H9 (cell line): ENCODE results near the gene SPEN. TPM values are rescaled to one million over a fixed set of nuclear protein-coding genes. Genes with fewer than 3 reads are reported as not detected.
A peak's percentile ranks its signal among the peaks of the same experiment; 100 is the strongest.

Experiments used
- DNase-seq: peaks from one replicate; pipeline ENCODE4 v3.0.0-alpha.2; 2017
- H2AFZ ChIP-seq: one replicate; pipeline ENCODE4 v1.6.1; 2013; ENCODE audit warnings: mild to moderate bottlenecking, low read length, control low read depth, moderate library complexity
- H2AK5ac ChIP-seq: 2 replicates; pipeline ENCODE4 v1.6.1; 2013; ENCODE audit warnings: low read length, control low read depth, mixed read lengths; ENCODE audit not compliant: insufficient read length
- H2BK120ac ChIP-seq: one replicate; pipeline ENCODE4 v1.6.1; 2013; ENCODE audit warnings: low read depth, mild to moderate bottlenecking, low read length, control low read depth, inconsistent platforms; ENCODE audit not compliant: poor library complexity, severe bottlenecking
- H2BK12ac ChIP-seq: 2 replicates; pipeline ENCODE4 v1.6.1; 2013; ENCODE audit warnings: low read length, control low read depth, mixed read lengths, low read depth; ENCODE audit not compliant: insufficient read length
- H2BK15ac ChIP-seq: 2 replicates; pipeline ENCODE4 v1.6.1; 2013; ENCODE audit warnings: low read depth, low read length, control low read depth
- H2BK20ac ChIP-seq: one replicate; pipeline ENCODE4 v1.6.1; 2013; ENCODE audit warnings: low read depth, mild to moderate bottlenecking, low read length, control low read depth, inconsistent platforms; ENCODE audit not compliant: poor library complexity, severe bottlenecking
- H2BK5ac ChIP-seq: 2 replicates; pipeline ENCODE4 v1.6.1; 2013; ENCODE audit warnings: low read length, control low read depth, mixed read lengths; ENCODE audit not compliant: insufficient read length
- H3K14ac ChIP-seq: 2 replicates; pipeline ENCODE4 v1.6.1; 2013; ENCODE audit warnings: low read length, control low read depth; ENCODE audit not compliant: insufficient read depth
- H3K18ac ChIP-seq: 2 replicates; pipeline ENCODE4 v1.6.1; 2013; ENCODE audit warnings: low read depth, mild to moderate bottlenecking, mixed read lengths, low read length, control low read depth; ENCODE audit not compliant: insufficient read length
- H3K23ac ChIP-seq: 2 replicates; pipeline ENCODE4 v1.6.1; 2013; ENCODE audit warnings: low read length, control low read depth, mixed read lengths, low read depth; ENCODE audit not compliant: insufficient read length
- H3K23me2 ChIP-seq: 2 replicates; pipeline ENCODE4 v1.6.1; 2013; ENCODE audit warnings: low read depth, mild to moderate bottlenecking, mixed read lengths, low read length, control low read depth; ENCODE audit not compliant: insufficient read length, poor library complexity, severe bottlenecking
- H3K27ac ChIP-seq: 2 replicates; pipeline ENCODE4 v1.5.1; 2013; ENCODE audit warnings: low read length, control low read depth, mixed read lengths, low read depth; ENCODE audit not compliant: insufficient read length
- H3K27me3 ChIP-seq: 2 replicates; pipeline ENCODE4 v1.6.1; 2013; ENCODE audit warnings: low read length, control low read depth, inconsistent platforms; ENCODE audit not compliant: insufficient read depth
- H3K4ac ChIP-seq: 2 replicates; pipeline ENCODE4 v1.6.1; 2013; ENCODE audit warnings: low read depth, mild to moderate bottlenecking, control low read depth, inconsistent platforms, low read length, moderate library complexity
- H3K4me1 ChIP-seq: 2 replicates; pipeline ENCODE4 v1.6.1; 2013; ENCODE audit warnings: low read length, control low read depth, inconsistent platforms; ENCODE audit not compliant: insufficient read depth
- H3K4me2 ChIP-seq: 2 replicates; pipeline ENCODE4 v1.6.1; 2013; ENCODE audit warnings: low read length, control low read depth, mixed read lengths; ENCODE audit not compliant: insufficient read length, insufficient read depth
- H3K56ac ChIP-seq: 2 replicates; pipeline ENCODE4 v1.6.1; 2013; ENCODE audit warnings: low read depth, mild to moderate bottlenecking, mixed read lengths, low read length, control low read depth; ENCODE audit not compliant: insufficient read length
- H3K79me1 ChIP-seq: 2 replicates; pipeline ENCODE4 v1.6.1; 2013; ENCODE audit warnings: low read depth, mild to moderate bottlenecking, moderate library complexity, low read length, control low read depth, inconsistent platforms; ENCODE audit not compliant: insufficient read depth, poor library complexity, severe bottlenecking
- H3K79me2 ChIP-seq: 2 replicates; pipeline ENCODE4 v1.6.1; 2013; ENCODE audit warnings: low read length, control low read depth, inconsistent platforms; ENCODE audit not compliant: insufficient read depth
- H3K9ac ChIP-seq: 2 replicates; pipeline ENCODE4 v1.6.1; 2013; ENCODE audit warnings: low read length, control low read depth, mixed read lengths; ENCODE audit not compliant: insufficient read length; ENCODE audit errors: extremely low read depth
- H3K9me3 ChIP-seq: one replicate; pipeline ENCODE4 v1.6.1; 2013; ENCODE audit warnings: low read depth, low read length, inconsistent platforms; ENCODE audit not compliant: control insufficient read depth
- H3T11ph ChIP-seq: one replicate; pipeline ENCODE4 v1.6.1; 2013; ENCODE audit warnings: mild to moderate bottlenecking, low read length, control low read depth, inconsistent platforms
- H4K20me1 ChIP-seq: one replicate; pipeline ENCODE4 v1.6.1; 2013; ENCODE audit not compliant: control insufficient read depth, insufficient read length, insufficient read depth
- H4K5ac ChIP-seq: 2 replicates; pipeline ENCODE4 v1.6.1; 2013; ENCODE audit warnings: low read depth, mild to moderate bottlenecking, mixed read lengths, low read length, control low read depth; ENCODE audit not compliant: insufficient read length
- H4K8ac ChIP-seq: replicated peaks from 2 replicates; pipeline ENCODE4 v1.6.1; 2013; ENCODE audit warnings: low read length, control low read depth, mixed read lengths, low read depth; ENCODE audit not compliant: insufficient read length
- H4K91ac ChIP-seq: 2 replicates; pipeline ENCODE4 v1.6.1; 2013; ENCODE audit warnings: low read depth, mild to moderate bottlenecking, moderate library complexity, mixed read lengths, low read length, control low read depth; ENCODE audit not compliant: insufficient read length
- H3K27ac Mint-ChIP-seq, 3 experiments: 2 replicates in 2 of 3; 3 replicates in 1 of 3; pipeline ENCODE4 v1.8.0; 2020 to 2021; ENCODE audit warnings: mixed read lengths in 3 of 3, mild to moderate bottlenecking in 1 of 3, moderate library complexity in 1 of 3
- H3K27me3 Mint-ChIP-seq: 2 replicates; pipeline ENCODE4 v1.8.0; 2021; ENCODE audit warnings: low read depth, mild to moderate bottlenecking, moderate library complexity, mixed read lengths
- H3K36me3 Mint-ChIP-seq, 3 experiments: 2 replicates in 2 of 3; 3 replicates in 1 of 3; pipeline ENCODE4 v1.8.0; 2020 to 2021; ENCODE audit warnings: low read depth in 3 of 3, mixed read lengths in 3 of 3; ENCODE audit not compliant: insufficient read depth in 1 of 3
- H3K4me1 Mint-ChIP-seq, 2 experiments: 2 replicates each; pipeline ENCODE4 v1.8.0; 2020; ENCODE audit warnings: mixed read lengths in 2 of 2
- H3K4me3 Mint-ChIP-seq, 2 experiments: 2 replicates in 1 of 2; 3 replicates in 1 of 2; pipeline ENCODE4 v1.8.0; 2020 to 2021; ENCODE audit warnings: mild to moderate bottlenecking in 2 of 2, mixed read lengths in 2 of 2, moderate library complexity in 1 of 2
- H3K9me3 Mint-ChIP-seq, 2 experiments: 2 replicates in 1 of 2; 3 replicates in 1 of 2; pipeline ENCODE4 v1.8.0; 2020; ENCODE audit warnings: mild to moderate bottlenecking in 2 of 2, mixed read lengths in 2 of 2, moderate library complexity in 1 of 2
- WGBS: extraction: QIAGEN DNeasy Blood & Tissue Kit; methylation state at CpG from one replicate; pipeline ENCODE4 v1.1.7; 2013; ENCODE audit warnings: missing lambda C conversion rate, low lambda C conversion rate, mixed read lengths; ENCODE audit not compliant: insufficient read length; ENCODE audit errors: extremely low coverage; 5-methylcytosine and 5-hydroxymethylcytosine counted together
- total RNA-seq: library from RNA; stranded (reverse); gene quantifications from 2 replicates; pipeline ENCODE4 v1.2.1, GENCODE V29; 2021
- TF ChIP-seq, protein P1 (sequence below): fragments of 200-600 bp; sonication (generic); conservative IDR thresholded peaks from 3 replicates; pipeline ENCODE4 v1.8.0; 2021; ENCODE audit warnings: antibody characterized with exemption, mild to moderate bottlenecking

Gene SPEN
- total RNA-seq, 1 experiment from 2014 or later = 59.6 TPM

DNA sequence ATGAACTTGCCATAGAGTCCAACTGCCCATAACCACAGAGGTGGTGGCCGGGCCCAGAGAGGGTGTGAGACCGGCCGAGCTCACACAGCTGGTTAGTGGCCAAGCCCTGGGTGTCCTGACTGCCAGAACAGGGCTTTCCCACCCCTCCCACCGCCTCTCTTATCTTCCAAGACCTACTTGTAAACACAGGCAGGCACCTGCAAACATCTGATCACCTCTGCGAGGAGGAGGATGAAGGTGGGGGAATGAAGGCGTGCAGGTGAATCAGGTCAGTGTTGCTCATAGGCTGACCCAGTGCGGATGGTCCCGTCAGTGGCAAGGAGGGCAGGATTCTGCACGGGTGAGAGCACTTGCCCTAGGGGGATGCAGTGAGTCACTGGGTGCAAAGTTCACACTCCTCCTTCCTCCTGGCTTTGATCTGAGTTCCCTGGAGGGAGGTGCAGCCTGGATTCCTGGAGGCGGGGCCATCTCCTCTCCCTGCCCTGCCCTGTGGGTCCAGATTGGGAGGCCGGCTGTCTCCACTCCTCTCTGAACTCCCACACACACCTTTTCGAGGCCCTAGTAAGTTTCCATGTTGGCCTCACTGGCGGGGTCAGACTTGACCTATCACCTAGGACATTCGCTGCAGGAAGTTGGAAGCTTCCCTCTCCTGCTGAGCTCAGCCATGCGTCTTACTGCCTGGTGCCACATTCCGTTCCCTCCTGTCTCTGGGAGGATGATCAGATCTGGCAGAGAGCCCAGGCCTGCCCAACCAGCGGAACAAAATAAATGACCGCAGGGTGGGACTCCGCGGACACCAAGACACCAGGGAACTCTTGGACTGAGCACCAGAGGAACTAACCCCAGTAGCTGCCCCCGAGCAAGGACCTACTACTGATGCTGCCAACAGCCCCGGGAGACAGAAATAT, 47.3 kb upstream of the SPEN start:
- H3K79me1 ChIP-seq = no peaks in the 10 kb centered on the region
- no peak overlapping the region for H2AK5ac ChIP-seq
- H3K27ac ChIP-seq = no peak overlapping the region
- Mint-ChIP-seq H3K4me1 (peaks cover 20 to 23% of the 10 kb centered on the region in 2 experiments), H3K4me3 (0 out of 5 replicates have a peak overlapping the region, but pooled peaks of 1 of the 2 experiments have one; percentile 31), H3K9me3 (no peaks in the 10 kb centered on the region), H3K27ac (peak overlapping the region in 2 of 3 experiments; percentile 56 to 78; a peak in 4 of 7 replicates), H3K36me3 (no peaks in the 10 kb centered on the region), H3K27me3 (peaks cover 2% of the 10 kb centered on the region; the same call in 1 of the 2 replicates)
- H4K91ac ChIP-seq = no peak overlapping the region
- H2BK20ac ChIP-seq = no peak overlapping the region
- no peak overlapping the region for H2BK5ac ChIP-seq
- H3K4me2 ChIP-seq = no peak overlapping the region
- H3K56ac ChIP-seq = no peak overlapping the region
- no peaks in the 10 kb centered on the region for H3K27me3 ChIP-seq
- H2AFZ ChIP-seq = no peak overlapping the region
- H3K4ac ChIP-seq = no peak overlapping the region
- no peaks in the 10 kb centered on the region for H3K9me3 ChIP-seq
- peak; percentile 79 for DNase-seq
- no peak overlapping the region for H4K8ac ChIP-seq
- TF ChIP-seq, protein P1, sequence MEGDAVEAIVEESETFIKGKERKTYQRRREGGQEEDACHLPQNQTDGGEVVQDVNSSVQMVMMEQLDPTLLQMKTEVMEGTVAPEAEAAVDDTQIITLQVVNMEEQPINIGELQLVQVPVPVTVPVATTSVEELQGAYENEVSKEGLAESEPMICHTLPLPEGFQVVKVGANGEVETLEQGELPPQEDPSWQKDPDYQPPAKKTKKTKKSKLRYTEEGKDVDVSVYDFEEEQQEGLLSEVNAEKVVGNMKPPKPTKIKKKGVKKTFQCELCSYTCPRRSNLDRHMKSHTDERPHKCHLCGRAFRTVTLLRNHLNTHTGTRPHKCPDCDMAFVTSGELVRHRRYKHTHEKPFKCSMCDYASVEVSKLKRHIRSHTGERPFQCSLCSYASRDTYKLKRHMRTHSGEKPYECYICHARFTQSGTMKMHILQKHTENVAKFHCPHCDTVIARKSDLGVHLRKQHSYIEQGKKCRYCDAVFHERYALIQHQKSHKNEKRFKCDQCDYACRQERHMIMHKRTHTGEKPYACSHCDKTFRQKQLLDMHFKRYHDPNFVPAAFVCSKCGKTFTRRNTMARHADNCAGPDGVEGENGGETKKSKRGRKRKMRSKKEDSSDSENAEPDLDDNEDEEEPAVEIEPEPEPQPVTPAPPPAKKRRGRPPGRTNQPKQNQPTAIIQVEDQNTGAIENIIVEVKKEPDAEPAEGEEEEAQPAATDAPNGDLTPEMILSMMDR = no peak
- no CpG with 5 or more reads among the region's 22 CpGs for WGBS
- no peak overlapping the region for H2BK120ac ChIP-seq
- no peaks in the 10 kb centered on the region for H4K20me1 ChIP-seq
- H2BK12ac ChIP-seq = no peak overlapping the region
- H3K23ac ChIP-seq = no peak overlapping the region
- H2BK15ac ChIP-seq = no peak overlapping the region
- peaks cover 5% of the 10 kb centered on the region; the same call in 1 of the 2 replicates for H3K4me1 ChIP-seq
- no peak overlapping the region for H3K9ac ChIP-seq
- no peak overlapping the region for H3T11ph ChIP-seq
- no peak overlapping the region for H4K5ac ChIP-seq
- peak overlapping the region; percentile 33 for H3K18ac ChIP-seq
- H3K23me2 ChIP-seq = no peaks in the 10 kb centered on the region
- H3K14ac ChIP-seq = no peak overlapping the region
- no peaks in the 10 kb centered on the region for H3K79me2 ChIP-seq
